OCI-M2 (cell line): ENCODE measurements around the gene DIP2C.

Source experiments
- DNase-seq: peaks from one replicate; lab custom pipeline; 2025; ENCODE audit not compliant: unreplicated experiment; lab: John Stamatoyannopoulos, UW

Gene DIP2C

DNA sequence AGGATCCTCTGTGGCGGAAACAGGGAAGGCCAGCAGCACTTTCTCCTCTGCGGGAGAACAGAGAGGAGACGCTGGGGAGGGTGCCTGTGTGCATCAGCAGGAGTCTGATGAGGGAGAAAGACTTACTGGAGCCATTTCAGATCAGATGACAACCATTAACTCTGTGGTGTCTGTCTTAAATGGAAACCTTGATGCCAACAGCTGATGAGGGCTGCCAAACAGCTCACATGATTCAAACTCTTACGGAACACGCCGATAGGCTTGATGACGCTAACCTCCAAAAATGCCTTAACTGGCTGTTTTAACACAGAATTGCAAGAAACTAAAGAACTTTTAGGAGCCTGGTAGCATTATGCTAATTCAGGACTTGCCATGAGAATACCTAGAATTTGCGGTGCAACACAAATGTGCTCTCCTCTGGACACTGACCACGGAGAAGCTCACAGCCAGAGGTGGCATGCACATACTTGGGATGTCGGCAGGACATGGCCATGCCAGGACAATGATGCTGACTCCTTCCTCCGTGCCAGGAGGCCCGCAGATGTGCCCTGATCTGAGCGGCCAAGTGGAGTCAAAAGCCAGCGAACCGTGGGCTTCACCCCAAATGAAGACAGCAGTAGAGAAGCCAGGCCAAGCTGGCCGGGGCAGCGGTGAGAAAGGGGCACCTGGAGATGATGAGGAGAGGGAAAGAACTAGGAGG lies 399.3 kb downstream of the DIP2C start:
- no peak for DNase-seq

DNA sequence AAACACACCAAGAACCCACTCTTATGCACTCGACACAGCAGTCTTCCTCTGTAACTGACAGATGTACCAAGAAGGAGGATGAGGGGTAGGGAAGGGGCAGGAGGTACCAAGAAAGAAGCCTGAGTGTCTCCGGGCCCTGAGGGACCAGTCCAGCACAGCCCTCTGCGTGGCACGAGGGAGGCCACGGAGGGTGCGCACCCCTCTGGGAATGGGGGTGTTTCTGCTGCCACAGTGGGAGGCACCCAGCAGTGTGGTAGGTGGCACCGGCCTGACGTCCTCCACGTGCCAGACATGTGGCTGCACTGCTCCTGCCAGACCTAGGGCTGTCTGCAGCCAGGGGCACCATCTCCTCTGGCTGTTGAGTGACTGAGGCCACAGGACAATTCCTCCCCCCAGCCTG lies 399.9 kb downstream of the DIP2C start:
- no peak for DNase-seq

DNA sequence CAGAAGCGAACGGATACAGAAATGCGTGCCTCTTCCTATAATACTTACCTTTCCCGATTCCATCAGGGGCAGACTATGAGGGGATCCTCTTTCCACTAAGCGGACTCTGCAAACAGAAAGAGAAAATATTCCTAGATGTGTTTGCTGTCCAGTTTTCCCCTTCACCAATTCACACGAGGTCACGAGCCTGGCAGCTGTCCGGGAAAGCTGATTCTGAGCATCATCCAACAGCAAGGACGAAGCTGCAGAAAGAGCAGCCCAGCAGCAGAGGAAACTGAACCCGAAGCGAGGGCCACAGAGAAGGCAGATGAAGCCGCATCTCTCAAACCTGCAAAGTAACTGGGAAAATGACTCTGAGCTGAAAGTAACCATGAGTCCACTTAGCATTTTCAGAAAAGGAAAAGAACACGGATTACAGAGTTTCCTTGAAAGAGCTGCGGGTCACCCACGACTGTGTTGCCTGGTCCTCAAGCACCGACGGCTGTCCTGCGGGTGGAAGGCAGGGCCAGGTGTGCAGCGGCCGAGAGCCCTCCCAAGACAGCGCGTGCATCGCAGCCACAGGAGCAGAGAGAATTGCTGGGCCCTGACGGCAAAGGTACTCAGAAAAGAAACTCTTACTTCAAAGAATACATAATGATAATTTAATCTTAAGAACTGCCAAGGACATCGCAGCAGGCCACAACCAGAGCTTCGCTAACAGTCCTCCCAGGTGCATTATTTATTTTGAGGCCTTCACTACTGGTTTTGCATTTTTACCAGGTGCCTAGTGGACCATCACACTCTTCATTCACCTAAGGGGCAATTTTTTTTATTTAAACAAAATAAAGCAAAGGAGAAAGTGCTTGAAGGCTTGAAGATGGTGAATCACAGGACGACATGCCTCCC lies 400.9 kb downstream of the DIP2C start:
- DNase-seq = no peak

DNA sequence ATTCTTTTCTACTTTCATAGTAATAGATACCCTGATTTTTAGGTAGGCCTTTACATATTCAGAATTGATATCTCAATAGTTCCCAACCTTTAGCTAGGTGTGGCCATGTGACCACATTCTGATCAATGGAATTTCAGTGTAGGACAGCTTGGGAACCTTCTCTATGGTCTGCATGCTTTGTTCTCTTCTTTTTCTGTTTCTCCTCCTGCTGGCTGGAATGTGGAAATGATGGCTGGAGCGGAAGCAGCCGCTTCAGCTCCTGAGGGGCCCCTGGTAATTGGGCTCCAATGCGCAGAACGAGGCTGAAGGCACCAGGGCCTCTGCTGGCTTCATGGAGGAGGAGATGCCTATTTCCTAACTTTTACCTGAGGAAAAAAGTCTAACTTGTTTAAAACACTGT lies 401.7 kb downstream of the DIP2C start:
- no peak for DNase-seq

DNA sequence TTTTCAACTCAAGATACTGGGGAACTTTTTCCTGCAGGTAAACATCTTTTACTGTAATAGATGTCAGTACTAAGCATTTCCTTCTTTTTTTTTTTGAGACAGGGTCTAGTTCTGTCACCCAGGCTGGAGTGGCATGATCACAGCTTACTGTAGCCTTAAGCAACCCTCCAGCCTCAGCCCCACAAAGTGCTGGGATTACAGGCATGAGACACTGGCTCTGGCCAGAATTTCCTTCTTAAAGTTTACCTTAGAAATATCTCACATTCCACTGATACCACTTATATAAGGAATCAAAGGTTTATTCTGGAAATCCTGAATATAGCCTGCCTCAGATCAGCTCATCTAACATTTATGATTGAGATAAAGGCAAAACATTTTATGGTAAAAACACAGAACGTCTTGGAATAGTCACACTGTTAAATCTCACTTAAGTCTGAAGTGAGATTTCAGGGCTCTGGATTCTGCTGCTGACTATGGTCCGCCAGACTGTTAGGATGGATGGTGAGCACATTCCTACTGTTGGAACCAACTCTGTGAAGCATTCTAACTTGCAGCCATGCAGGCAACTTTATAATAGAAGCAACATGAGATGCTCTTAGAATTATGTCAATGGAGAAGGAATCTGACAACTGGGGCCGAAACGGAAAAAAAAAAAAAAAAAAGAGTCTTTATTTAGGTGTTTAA lies 402.3 kb downstream of the DIP2C start:
- no peak for DNase-seq

DNA sequence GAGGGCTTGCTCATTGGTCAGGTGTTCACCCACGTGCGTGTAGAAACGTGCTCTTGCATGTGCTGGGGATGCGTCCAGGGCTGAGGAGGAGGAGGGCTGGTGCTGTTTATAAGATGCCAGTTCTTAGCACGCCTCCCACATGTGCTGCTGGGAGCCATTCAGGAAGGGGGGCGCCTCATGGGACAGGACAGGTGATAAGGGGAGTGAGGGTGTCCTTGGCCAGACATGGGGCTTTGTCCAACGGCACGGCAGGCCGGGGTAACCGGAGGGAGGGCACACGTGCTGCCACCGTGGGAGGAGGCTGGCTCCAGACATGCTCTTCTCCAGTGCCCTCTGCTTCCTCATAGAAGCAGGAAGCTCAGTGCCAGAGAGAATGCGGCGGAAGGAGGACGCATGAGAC lies 404.3 kb downstream of the DIP2C start:
- DNase-seq = no peak

DNA sequence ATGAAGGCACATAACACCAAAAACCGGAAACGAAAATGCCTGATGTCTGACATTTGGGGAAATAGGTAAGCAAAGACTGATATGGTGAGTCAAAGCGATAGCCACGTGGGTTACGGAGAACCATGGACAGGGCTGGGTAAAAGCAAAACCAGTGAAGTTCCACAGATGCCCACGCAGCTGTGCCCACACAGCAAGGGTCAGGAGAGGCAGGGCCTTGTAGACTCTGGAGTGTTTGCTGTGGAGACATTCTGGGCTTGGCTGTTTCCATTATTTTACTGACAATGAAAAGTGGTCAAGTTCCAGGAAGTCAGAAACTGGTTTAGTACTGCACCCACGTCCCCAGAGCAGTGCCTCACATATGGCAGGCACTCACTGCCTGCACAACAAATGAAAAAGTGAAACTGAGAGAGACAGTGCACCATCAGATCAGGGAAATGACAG lies 405.5 kb downstream of the DIP2C start:
- no peak for DNase-seq

DNA sequence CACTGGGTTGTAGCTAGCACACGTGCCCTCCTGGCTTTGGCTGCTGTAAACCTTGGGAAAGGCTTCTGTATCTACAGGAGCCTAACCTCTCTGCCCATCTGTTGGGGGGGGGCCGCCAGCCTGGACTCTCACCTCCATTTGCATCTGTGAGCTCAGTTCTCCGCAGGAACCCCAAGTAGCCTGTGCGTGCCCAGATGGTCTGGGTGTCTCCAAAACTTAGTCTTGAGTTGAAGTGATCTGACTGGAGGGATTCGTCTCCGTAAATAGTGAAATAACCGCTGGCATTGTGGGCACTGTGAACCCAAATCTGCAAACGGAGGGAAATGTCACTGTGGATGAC lies 406.4 kb downstream of the DIP2C start:
- no peak for DNase-seq

DNA sequence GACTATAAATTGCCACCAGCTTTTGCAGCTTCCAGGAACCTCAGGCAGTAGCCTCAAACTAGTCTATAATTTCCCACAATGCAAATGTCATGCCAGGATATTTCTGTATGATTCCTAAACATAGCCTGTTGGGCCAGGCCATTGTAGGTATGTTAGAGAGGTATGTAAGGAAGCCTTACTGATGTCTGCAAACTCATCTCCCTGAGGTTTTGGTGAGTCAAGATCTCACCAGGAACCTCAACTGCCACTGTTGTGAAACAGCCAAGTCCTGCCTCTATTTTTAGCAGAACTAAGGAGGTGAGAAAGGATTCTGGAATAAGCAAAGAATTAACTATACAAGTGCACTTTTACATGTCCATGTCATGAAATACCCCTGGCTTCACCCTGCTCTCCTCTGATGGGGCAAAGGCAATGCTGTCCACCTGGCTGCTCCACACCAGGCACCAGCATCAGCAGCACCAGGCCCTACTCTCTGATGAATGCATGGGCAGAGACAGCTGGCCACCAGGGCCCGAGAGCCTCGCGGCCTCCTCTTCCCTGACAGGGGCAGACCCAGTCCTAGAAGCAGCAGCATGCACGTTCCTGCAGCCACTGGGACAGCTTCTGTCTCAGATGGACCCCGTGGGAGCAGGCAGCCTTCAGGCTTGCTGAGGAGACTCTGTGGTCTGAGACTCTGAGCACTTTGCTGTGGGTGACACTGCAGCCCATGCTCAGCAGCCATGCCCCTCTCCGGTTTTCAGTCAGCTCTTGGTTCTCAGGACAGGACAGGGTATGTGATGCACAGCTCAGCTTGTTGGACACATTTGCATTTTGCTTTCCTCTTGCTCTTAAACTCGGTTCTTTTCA lies 407.0 kb downstream of the DIP2C start:
- no peak for DNase-seq

DNA sequence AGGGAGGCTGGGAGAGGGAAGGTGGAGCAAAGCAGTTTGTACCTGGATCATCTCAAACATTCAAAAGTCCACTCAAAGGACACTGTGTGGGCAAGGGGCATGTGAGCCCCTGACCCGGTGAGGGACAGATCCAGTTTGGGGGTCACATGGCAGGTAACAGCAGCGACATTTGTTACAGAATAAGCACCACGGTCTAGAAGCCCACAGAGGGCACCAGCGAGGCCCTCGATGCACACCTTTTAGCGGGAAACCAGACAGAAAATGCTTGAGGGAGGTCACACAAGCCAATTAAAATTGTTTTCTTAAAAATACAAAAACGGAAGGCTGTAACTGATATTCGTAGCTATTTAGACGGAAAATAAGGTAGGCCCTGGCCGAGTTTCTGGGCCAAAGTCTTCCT lies 409.8 kb downstream of the DIP2C start:
- no peak for DNase-seq

DNA sequence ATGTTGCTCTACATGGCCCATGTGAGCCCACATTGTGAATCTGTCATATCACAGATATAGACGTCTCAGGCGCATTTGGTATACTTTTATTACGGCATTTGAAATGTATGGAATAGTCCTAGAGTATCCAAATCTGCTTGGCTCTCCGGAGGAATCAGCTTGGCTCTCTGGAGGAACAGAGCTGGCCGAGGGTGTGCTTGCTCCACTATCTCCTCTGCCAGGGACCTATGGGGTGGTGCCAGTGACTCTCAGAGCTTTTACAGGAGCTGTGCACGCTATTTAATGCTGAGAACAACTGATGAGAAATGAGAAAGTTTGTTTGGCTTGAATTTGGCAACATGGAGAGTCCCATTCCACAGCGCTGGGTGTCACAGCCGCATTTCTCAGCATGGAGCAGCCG lies 410.2 kb downstream of the DIP2C start:
- no peak for DNase-seq

DNA sequence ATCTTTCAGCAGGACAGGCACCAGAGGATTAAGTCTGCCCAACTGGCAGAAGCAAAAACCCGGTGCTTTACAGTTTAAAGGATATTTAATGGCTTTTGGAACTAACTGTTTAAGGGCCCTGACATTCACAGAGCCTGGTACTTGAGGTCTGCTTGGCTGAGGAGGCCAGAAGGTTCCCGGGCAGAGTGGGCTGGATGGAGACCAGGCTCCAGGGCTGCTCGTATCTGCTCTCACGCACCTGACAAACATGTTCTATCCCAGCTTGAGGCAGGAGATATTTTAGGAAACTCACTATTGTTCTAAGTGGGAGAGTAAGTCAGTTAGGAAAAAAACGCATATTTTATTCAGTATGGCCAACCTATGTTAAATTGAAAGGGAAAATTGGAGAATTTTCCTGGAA lies 410.8 kb downstream of the DIP2C start:
- DNase-seq = no peak

DNA sequence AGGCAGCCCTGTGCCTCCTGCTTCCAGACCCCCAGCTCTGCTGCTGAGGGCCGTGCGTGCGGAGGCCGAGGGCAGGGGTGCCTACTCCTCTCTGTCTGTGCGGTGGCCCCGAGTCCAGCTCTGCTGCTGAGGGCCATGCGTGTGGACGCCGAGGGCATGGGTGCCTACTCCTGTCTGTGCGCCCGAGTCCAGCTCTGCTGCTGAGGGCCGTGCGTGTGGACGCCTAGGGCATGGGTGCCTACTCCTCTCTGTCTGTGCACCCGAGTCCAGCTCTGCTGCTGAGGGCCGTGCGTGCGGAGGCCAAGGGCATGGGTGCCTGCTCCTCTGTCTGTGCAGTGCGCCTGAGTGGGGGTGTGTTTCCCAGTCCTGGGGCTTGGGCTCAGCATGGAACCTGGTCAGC lies 411.5 kb downstream of the DIP2C start:
- no peak for DNase-seq

DNA sequence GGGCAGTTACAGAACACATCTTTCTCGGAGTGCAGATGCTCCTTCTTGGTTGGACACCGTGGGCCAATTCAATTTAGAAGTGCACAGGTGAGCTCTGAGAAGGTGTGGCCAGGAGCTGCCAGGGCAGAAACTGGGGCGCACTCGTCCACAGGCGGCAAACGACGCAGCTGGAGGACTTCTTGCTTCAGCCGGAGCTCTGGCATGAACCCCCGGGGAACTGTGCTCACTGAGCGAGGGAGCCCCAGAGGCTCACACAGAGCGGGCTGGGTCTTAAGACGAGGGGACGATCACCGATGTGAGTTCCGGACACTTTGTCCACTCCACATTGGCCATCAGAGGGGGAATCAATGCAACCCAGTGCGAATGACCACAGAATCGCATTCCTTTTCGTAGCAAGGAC lies 413.8 kb downstream of the DIP2C start:
- no peak for DNase-seq

DNA sequence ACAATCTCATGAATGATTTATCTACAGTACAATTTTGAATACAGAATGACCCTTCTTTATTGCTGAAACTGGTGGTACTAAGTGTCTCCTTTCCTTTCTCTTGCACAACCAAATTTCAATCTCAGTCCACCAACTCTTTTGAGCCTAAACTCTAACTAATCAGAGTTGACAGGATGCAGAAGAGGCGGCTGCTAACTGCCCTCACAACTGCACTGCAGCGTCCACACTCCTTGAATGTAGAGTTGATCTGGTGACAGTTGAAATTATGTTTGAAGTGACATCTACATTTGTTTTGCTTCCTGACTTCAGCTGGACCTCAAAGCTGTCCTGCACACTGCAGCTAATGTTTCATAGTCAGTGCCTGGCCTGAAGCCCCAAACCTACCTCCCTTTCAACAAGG lies 414.6 kb downstream of the DIP2C start:
- no peak for DNase-seq

DNA sequence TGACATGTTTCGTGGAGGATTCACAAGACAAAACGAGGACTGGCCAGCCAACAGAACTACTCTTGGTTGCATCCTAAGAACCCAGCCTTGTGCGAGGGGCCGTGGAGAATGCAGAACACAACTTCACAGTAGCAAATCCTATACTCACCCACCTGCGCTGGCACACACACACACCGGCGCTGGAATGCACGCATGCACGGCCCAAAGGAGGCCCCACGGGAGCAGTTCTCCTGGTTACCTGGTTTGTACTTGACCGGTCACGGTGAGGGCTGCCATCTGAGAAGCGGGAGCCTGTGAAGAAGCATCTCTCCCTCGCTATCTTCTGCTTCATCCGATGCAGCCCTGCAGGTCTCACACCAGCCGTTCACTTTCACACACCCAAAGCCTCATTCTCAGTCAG lies 416.4 kb downstream of the DIP2C start:
- no peak for DNase-seq

DNA sequence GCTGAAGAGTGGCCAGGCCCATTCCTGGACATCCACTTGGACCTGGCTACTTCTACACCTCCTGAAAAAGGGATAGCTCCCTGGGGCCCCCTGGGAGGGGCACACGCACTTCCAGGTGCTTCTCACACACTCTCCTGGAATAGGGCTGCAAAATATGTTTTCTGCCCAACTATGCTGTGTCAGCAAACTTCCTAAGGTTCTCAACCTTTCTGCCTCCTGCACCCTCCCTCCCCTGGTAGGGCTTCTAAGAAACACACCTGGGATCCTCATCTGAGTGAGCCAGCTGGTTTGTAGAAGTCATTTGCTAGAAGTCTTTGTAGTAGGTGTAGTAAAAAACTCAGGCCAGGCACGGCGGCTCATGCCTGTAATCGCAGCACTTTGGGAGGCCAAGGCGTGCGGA lies 417.7 kb downstream of the DIP2C start:
- DNase-seq = no peak

DNA sequence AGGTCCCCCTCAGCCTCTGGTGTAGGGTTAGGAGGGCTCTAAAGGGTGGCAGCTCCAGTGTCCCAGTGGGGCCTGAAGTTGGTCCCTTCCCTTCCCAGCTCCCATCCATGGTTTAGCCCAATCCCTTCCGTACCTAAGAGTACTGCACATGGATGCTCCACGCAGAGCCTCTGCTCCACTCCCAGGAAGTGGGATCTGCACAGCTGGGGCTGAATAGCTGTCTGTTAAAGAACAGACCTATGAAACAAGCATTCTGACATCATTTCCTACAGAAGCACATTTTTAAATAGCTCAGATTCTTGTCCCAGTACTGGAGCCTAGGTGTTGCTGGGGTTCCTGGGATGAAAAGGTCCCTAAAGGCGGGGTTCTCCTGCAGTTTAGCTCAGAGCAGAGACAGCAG lies 418.3 kb downstream of the DIP2C start:
- no peak for DNase-seq

DNA sequence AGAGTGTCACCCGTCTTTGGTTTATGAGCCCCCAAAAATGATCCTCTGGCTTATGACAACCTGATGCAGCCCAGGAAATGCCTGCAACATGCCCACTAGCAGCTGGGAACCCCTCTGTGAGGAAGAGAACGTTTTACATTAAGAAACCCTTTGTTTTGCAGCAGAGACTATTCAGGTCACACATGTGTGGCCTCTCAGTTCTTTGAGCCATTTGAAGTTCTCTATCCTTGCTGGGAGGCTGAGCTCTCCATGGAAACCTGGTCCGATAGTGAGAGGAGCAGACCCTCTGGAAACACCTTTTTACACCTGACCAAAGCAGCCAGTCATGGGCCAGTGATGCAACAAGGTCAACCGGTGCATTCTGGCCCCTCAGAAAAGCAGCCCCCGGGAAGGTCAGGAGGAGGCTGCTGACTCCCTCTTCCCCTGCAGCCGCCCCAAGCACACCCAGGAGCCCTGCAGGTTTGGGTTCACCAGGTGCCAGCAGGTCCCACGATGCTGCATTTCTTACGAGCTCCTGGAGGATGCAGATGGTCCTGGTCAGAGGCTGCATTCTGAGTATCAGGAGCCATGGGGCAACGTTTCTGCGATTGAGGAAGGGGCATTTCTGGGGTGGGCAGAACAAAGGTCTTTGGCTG lies 419.9 kb downstream of the DIP2C start:
- DNase-seq = no peak

DNA sequence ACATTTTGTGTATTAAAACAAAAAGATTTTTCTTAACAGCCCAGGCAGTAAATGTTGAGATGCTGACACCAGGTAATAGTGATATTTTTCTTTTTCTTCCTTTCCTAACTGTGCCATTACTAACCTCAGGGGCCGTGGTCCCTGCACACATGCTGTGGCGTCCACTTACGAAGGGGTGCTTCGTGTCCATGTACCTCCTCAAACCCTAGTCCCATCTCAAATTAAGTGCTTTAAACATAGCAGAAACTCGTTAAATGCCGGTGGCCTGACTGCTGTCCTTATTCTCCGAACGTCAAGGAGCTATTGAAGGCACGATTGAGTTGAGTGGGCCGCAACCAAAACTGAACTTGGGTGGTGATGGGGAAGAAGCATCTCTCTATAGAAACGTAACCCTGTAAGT lies 421.8 kb downstream of the DIP2C start:
- DNase-seq = no peak

DNA sequence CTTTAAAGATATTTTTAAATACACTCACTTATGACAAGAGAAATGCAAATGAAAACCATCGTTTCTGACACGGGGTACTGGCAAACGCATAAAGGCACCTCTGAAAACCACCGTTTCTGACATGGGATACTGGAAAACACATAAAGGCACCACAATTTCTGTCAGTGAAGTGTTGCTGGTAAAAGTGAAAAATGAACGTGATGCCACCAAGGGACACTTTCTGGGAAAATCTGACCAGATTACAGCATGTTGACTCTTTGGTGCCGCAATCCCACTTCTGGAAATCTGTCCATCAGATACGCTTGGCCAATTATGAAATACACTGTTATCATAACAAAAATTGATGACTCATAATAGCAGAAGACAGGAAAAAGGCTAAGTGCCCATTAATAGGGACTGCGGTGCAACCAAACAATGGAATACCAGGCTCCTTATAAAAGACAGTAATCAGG lies 422.5 kb downstream of the DIP2C start:
- no peak for DNase-seq
